ENCODE data around the gene NANS. TPM values are rescaled to one million over a fixed set of nuclear protein-coding genes. Genes with fewer than 3 reads are reported as not detected.

Gene NANS
- total and polyA plus RNA-seq, 2 of the 8 experiments (the other 6 are each of a cell fraction or from before 2014, with no cell fraction given): 56.5 to 67.3 TPM

DNA sequence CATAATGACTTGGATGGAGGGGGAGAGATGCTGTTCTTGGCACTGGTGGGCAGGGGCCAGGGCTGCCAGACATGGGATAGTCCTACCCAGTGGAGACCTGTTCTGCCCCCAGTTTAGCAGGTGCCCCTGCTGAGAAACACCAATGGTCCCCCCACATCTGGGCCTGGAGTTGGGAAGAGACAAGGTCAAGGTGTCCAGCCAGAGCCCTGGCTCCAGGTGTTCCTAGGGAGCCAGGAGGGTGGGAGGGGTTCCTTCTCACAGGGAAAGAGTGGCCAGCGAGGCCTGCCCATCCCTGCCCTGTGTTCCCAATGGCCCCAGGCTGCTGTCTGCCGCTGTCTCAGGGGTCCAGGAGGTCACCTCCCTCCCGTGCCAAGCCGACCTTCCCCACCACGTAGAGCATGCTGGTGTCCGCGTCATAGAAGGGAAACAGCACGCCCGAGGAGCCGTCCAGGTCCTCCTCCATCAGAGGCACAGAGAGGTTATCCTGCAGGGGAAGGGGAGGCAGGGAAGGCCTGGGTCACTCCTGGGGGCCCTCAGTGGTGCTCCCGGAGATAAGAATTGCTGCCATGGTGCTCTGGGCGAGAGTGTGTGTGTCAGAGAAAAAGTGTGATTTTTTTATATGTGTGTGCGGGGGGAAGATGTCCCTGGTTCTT is 74.2 kb downstream of the NANS start (continued):
- TF ChIP-seq, protein P1, sequence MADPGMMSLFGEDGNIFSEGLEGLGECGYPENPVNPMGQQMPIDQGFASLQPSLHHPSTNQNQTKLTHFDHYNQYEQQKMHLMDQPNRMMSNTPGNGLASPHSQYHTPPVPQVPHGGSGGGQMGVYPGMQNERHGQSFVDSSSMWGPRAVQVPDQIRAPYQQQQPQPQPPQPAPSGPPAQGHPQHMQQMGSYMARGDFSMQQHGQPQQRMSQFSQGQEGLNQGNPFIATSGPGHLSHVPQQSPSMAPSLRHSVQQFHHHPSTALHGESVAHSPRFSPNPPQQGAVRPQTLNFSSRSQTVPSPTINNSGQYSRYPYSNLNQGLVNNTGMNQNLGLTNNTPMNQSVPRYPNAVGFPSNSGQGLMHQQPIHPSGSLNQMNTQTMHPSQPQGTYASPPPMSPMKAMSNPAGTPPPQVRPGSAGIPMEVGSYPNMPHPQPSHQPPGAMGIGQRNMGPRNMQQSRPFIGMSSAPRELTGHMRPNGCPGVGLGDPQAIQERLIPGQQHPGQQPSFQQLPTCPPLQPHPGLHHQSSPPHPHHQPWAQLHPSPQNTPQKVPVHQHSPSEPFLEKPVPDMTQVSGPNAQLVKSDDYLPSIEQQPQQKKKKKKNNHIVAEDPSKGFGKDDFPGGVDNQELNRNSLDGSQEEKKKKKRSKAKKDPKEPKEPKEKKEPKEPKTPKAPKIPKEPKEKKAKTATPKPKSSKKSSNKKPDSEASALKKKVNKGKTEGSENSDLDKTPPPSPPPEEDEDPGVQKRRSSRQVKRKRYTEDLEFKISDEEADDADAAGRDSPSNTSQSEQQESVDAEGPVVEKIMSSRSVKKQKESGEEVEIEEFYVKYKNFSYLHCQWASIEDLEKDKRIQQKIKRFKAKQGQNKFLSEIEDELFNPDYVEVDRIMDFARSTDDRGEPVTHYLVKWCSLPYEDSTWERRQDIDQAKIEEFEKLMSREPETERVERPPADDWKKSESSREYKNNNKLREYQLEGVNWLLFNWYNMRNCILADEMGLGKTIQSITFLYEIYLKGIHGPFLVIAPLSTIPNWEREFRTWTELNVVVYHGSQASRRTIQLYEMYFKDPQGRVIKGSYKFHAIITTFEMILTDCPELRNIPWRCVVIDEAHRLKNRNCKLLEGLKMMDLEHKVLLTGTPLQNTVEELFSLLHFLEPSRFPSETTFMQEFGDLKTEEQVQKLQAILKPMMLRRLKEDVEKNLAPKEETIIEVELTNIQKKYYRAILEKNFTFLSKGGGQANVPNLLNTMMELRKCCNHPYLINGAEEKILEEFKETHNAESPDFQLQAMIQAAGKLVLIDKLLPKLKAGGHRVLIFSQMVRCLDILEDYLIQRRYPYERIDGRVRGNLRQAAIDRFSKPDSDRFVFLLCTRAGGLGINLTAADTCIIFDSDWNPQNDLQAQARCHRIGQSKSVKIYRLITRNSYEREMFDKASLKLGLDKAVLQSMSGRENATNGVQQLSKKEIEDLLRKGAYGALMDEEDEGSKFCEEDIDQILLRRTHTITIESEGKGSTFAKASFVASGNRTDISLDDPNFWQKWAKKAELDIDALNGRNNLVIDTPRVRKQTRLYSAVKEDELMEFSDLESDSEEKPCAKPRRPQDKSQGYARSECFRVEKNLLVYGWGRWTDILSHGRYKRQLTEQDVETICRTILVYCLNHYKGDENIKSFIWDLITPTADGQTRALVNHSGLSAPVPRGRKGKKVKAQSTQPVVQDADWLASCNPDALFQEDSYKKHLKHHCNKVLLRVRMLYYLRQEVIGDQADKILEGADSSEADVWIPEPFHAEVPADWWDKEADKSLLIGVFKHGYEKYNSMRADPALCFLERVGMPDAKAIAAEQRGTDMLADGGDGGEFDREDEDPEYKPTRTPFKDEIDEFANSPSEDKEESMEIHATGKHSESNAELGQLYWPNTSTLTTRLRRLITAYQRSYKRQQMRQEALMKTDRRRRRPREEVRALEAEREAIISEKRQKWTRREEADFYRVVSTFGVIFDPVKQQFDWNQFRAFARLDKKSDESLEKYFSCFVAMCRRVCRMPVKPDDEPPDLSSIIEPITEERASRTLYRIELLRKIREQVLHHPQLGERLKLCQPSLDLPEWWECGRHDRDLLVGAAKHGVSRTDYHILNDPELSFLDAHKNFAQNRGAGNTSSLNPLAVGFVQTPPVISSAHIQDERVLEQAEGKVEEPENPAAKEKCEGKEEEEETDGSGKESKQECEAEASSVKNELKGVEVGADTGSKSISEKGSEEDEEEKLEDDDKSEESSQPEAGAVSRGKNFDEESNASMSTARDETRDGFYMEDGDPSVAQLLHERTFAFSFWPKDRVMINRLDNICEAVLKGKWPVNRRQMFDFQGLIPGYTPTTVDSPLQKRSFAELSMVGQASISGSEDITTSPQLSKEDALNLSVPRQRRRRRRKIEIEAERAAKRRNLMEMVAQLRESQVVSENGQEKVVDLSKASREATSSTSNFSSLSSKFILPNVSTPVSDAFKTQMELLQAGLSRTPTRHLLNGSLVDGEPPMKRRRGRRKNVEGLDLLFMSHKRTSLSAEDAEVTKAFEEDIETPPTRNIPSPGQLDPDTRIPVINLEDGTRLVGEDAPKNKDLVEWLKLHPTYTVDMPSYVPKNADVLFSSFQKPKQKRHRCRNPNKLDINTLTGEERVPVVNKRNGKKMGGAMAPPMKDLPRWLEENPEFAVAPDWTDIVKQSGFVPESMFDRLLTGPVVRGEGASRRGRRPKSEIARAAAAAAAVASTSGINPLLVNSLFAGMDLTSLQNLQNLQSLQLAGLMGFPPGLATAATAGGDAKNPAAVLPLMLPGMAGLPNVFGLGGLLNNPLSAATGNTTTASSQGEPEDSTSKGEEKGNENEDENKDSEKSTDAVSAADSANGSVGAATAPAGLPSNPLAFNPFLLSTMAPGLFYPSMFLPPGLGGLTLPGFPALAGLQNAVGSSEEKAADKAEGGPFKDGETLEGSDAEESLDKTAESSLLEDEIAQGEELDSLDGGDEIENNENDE (IDR thresholded peaks at IDR 0.05; ENCODE audit: insufficient replicate concordance, low read length): no peak
- TF ChIP-seq CTBP2 (IDR thresholded peaks at IDR 0.05; ENCODE audit: borderline replicate concordance, insufficient read depth, insufficient read length, low read length) (no peak), POLR2AphosphoS5 (IDR thresholded peaks at IDR 0.05; ENCODE audit: low read depth, low read length) (no peak), POLR2A (IDR thresholded peaks at IDR 0.05; ENCODE audit: control extremely low read depth in 1 of 2, low read depth in 2 of 2, low read length in 2 of 2) (no peak)
- TF ChIP-seq, protein P2, sequence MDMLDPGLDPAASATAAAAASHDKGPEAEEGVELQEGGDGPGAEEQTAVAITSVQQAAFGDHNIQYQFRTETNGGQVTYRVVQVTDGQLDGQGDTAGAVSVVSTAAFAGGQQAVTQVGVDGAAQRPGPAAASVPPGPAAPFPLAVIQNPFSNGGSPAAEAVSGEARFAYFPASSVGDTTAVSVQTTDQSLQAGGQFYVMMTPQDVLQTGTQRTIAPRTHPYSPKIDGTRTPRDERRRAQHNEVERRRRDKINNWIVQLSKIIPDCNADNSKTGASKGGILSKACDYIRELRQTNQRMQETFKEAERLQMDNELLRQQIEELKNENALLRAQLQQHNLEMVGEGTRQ (IDR thresholded peaks at IDR 0.05; ENCODE audit: low read length): no peak
